ENCODE results near the gene RFX7.
"Not testable (repeated sequence)": the region's sequence is repeated elsewhere in the genome, so short reads cannot be mapped to it uniquely, and the experiment has no call there.

RFX7 gene

GRCh38 chr15:56243163-56244037 lies at the start of gene RFX7:
Gene RFX7 (minus strand): TSS chr15:56243879. CDS start chr15:56243285, 594 bp downstream.
- peak; percentile 0 to 90 (median 74) for DNase-seq

GRCh38 chr15:56292546-56293316 lies 49.1 kb upstream of the RFX7 start:
- DNase-seq = no peak

GRCh38 chr15:56291741-56292140 lies 48.1 kb upstream of the RFX7 start:
- no peak for DNase-seq

- no peak for DNase-seq
These were observed 42.5 kb upstream of the RFX7 start for GRCh38 chr15:56286213-56286612.

- no peak for DNase-seq
These were observed 37.5 kb upstream of the RFX7 start for GRCh38 chr15:56281145-56281544.

GRCh38 chr15:56273724-56274123 lies 30.0 kb upstream of the RFX7 start:
- DNase-seq = no peak

GRCh38 chr15:56272454-56272853 lies 28.8 kb upstream of the RFX7 start:
- no peak for DNase-seq

GRCh38 chr15:56266465-56266864 lies 22.8 kb upstream of the RFX7 start:
- DNase-seq = not testable (repeated sequence)

GRCh38 chr15:56261854-56262509 lies 18.3 kb upstream of the RFX7 start:
- no peak for DNase-seq

- DNase-seq = not testable (repeated sequence)
These were observed 13.6 kb upstream of the RFX7 start for GRCh38 chr15:56257306-56257705.

GRCh38 chr15:56254265-56254664 lies 10.6 kb upstream of the RFX7 start:
- DNase-seq = no peak

GRCh38 chr15:56252386-56252785 lies 8.7 kb upstream of the RFX7 start:
- DNase-seq = no peak

- no peak for DNase-seq
These were observed 7.8 kb upstream of the RFX7 start for GRCh38 chr15:56251315-56252095.

GRCh38 chr15:56250626-56251025 lies 6.9 kb upstream of the RFX7 start:
- DNase-seq = no peak

- no peak for DNase-seq
These were observed 5.4 kb upstream of the RFX7 start for GRCh38 chr15:56249092-56249491.

GRCh38 chr15:56248311-56248992 lies 4.8 kb upstream of the RFX7 start:
- DNase-seq = no peak

GRCh38 chr15:56247266-56247665 lies 3.6 kb upstream of the RFX7 start:
- no peak for DNase-seq

GRCh38 chr15:56245871-56246814 lies 2.5 kb upstream of the RFX7 start:
- DNase-seq = peak; percentile 1 to 83 (median 72)

- peak in 9 of 14 donors; percentile 5 to 55 (median 41) for DNase-seq
These were observed 1.3 kb upstream of the RFX7 start for GRCh38 chr15:56244811-56245576.

All from C1 segment of cervical spinal cord (tissue), 14 donors.